Suppressor macrophage treated with lipopolysaccharide for 4 hours (primary cell): ENCODE measurements around the gene TLR9.
A peak's percentile ranks its signal among the peaks of the same experiment; 100 is the strongest.

Experiments
- DNase-seq: peaks from one replicate; pipeline ENCODE4 v3.0.0-alpha.2; 2020

The TLR9 gene

GRCh38 chr3:52247409-52248164 lies 22.1 kb upstream of the TLR9 start:
- peak; percentile 34 for DNase-seq

DNA sequence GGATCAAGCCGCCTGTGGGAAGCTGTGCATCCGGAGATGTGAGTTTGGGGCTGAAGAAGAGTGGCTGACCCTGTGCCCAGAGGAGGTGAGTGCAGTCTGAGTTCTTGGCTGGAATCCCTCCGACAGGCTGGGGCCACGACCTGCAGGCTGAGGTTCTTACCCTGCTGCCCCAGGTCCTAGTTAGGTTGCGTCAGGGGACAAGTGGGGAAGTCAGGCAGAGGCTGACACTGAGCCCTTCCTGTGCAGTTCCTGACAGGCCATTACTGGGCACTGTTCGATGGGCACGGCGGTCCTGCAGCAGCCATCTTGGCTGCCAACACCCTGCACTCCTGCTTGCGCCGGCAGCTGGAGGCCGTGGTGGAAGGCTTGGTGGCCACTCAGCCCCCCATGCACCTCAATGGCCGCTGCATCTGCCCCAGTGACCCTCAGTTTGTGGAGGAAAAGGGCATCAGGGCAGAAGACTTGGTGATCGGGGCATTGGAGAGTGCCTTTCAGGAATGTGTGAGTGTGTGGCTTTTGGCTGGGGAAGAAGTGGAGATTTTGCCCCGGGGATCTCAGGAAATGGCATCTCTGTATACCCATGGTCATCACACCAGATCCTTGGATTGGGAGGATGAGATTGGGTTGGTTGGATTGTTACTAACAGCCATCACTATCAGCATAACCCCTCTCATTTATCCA lies 21.4 kb upstream of the TLR9 start:
- peak; percentile 55 for DNase-seq

GRCh38 chr3:52246264-52246620 lies 20.8 kb upstream of the TLR9 start:
- no peak for DNase-seq

DNA sequence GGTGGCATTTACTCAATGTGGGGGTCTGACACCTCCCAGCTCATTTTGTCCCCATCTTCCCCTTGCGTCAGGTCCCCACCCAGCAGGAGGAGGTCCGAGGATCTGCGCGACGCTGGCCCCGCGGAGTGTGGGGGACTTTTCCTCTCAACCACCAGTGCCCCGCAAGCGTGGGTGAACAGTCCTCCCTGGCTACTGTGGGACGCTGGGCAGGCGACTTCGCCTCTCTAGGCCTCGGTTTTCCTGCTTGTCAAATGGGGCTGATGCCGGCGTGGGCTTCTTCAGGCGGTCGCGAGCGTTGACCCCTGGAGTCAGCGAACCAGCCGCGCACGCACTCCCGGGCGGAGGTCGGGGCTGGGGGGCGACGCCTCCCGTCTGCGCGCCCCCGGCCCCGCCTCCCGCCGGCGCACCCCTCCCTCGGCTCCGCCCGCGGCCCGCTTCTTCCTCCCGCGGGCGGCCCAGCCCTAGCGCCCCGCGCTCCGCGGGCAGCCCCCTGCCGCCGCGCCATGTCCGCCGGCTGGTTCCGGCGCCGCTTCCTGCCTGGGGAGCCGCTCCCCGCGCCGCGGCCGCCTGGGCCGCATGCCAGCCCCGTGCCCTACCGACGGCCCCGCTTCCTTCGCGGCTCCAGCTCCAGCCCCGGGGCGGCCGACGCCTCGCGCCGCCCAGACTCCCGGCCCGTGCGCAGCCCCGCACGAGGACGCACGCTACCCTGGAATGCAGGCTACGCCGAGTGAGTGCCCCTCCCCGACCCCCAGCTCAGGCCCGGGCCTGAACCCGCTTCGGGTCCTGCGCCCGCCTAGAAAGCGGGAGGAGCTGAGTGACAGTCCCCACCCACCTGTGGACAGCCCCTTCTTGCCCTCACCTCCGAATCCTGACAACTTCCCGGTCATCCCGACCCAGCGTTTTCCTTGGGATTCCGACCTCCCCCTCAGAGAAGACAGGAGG lies 20.1 kb upstream of the TLR9 start, which contains the start of gene PPM1M:
Gene PPM1M (plus strand): TSS at position 438 of the 942 bp plus-strand sequence. CDS start 66 bp downstream, at position 504.
- DNase-seq, result peak; percentile 56

DNA sequence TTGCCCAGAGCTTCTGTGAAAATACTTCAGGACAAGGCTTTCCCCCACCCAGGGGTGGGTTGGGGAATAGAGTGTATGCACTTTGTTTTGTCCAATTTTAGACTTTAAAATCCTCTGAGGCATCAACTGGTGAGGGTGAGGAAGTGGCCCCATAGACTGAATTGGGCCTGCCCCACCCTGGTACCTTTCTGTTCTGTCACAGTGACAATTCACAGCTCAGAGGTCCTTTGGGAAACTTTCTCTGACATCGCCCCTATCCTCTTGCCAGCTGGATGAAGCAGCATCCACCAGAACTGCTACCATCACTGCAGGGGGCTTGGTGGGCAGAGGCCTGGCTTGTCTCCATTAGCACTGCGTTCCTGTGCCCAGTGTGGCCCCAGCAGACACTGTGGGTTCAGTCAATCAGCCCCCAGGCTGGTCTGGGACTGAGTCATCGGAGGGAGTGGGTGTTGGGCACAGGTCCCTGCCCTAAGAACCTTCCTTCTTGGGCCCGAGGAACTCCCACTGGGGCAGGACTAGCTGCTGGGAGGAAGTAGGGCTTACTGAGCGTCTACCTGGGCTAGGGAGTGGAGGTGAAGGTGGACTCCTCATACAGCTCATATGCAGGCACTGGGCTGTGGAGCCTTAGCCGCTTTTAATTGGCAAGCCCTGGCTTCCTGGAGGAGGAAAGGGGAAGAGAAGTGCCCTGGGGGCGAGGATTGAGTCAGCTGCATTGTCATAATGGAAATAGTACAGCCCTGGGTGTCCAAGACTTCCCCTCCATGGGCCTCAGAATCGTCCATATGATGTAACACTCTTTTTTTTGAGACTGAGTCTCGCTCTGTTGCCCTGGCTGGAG lies 18.6 kb upstream of the TLR9 start:
- peak; percentile 97 for DNase-seq

- no peak for DNase-seq
These were observed 16.6 kb upstream of the TLR9 start for GRCh38 chr3:52242039-52242438.

GRCh38 chr3:52240886-52241370 lies 15.5 kb upstream of the TLR9 start:
- DNase-seq, result no peak

DNA sequence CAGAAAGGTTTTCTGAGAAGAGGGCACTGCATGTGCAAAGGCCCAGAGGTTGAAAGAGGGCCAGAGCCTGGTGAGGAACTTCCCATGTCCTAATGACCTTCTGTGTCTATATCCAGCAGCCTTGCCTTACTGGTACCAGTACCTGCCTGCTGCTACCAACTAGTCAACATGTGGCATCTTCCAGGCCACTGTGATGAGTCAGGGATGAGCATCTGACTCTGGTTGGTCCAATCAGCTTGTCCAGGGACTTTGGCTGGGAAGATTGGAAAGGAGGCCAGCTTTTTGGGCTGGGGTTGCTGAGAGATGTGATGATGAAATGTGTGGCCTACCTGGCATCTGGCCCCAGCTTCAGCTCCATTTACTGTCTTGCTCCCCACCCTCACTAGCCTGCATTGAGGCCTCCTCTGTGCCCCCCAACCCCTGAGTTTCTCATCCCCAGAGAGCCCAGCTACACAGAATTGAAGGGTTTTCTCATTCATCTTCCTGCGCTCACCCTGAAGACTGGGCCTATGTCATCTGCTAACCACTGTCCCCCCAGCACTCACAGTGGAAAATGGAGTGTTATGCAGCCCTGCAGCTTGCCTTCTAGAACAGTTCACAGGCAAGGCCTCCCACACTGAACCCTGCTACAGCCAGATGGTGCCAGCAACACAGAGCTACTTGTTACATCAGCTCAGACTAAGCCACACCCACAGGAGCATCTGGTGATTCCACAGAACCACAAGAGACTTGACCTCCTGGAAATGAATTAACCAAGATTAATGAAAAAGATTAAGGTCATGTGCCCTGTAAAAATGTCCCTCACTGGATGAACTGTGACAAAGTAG lies 14.8 kb upstream of the TLR9 start:
- peak; percentile 78 for DNase-seq

GRCh38 chr3:52238761-52239701 lies 13.6 kb upstream of the TLR9 start, which contains the start of gene TWF2:
Gene TWF2, minus strand, starts transcription at chr3:52239158. Its CDS starts 142 bp downstream, at chr3:52239016.
- DNase-seq, result peak; percentile 88

DNA sequence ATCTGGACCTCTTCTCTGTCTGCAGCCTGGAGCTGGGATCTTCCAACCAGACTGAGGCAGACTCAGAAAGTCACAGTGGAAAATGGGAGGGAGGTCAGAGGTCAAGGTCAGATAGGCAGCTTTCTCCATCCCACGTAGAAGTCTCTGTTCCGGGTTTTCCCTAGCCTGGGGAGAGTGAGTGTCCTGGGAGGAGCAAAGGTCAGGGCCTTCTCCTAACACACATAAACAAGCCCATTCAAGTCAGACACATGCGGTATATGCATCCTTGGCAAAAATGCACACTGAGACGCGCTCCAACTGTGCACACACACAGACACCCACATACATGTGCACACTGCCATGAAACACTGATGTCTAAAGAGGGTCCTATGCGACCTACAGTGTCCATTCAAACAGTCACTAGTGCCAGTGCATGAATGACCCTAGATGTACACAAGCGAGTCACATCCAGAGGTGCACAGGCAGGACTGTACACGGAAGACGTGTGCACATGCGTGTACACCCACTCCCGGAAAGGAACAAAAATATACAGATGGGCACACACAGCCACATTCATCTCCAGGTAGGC lies 12.8 kb upstream of the TLR9 start:
- DNase-seq, result peak; percentile 65

DNA sequence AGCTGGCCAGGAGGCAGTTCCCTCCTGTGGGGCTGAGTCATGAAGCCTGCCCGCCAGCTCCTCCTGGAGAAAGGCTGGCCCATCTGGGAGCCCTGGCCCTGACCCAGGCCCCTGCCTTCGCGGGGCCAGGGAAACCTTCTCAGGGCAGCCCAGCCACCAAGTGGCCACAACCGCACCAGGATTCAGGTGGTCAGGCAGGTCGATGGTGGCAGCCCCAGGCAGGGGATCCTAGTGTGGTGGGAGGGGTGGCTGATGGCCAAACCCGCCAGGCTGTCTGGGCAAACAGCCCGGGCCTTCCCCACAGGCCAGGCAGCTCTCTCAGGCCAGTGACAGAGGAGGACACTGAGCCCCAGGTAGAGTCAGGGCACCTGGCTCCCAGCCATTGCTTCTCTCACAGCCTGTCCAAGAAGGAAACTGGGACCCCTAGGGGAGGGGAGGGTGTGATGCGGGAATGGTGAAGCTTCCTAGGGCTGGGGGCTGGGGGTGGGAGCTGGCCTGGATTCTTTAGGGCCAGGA lies 12.3 kb upstream of the TLR9 start:
- DNase-seq, result peak; percentile 83

- no peak for DNase-seq
These were observed 11.7 kb upstream of the TLR9 start for GRCh38 chr3:52237006-52237656.

- no peak for DNase-seq
These were observed 11.0 kb upstream of the TLR9 start for GRCh38 chr3:52236424-52236886.

DNA sequence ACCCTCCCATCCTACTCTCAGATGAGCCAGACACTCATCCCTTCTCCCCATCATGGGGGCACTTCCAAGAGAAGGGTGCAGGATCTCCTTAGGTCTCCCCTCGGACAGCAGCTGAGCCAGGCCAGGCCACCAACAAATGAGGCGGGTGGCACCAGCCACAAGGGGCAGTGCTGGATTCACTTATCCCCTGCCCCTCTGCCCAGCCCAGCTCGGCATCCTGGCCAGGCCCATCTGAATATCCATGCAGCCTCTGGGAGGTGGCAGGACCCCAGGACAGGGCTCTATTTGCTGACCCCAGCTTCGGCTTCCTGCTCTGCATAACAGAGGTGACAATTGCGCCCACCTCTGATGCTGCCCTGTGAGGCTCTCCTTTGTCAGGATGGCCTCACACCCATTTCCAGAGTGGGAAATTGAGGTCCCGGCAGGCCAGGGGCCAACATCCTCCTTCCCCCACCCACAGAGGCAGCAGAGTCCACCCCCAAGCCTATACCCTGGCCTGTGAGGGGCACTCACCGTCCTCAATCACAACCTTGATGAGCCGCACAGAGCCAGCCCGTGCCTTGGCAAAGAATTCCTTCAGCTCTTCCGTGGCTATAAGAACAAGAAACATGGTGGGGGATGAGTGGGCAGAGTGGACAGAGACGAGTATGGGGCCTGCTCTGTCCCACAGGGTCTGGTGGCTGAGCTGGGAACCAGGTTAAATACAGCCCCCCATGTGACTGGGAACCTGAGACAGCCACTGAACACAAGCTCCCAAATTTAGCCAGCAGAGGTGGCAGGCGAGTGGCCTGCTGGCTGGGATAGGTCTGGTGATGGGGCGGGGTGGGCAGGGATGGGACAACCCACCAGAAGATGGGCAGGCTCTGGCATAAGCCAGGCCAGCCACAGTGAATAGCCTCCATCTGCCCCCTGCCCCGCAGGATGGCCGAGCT lies 9.3 kb upstream of the TLR9 start:
- DNase-seq, result no peak

- DNase-seq, result no peak
These were observed 8.5 kb upstream of the TLR9 start for GRCh38 chr3:52233968-52234367.

- DNase-seq, result no peak
These were observed 7.7 kb upstream of the TLR9 start for GRCh38 chr3:52233108-52233591.
